GM12892 (cell line): ENCODE data around the gene SAP130.

ENCODE experiments used
- DNase-seq: peaks from one replicate; pipeline ENCODE4 v3.0.0; 2011; ENCODE audit not compliant: insufficient read length
- FAIRE-seq: peaks from 2 replicates; lab custom pipeline; 2011; peaks lifted over from hg19 to GRCh38; lab: Jason Lieb, UNC
- POLR2A ChIP-seq: IDR thresholded peaks from 2 replicates; pipeline ENCODE4 v1.6.1; 2011; ENCODE audit warnings: low read depth, low read length, control low read depth
- POLR2AphosphoS5 ChIP-seq: IDR thresholded peaks from 2 replicates; pipeline ENCODE4 v1.6.1; 2011; ENCODE audit warnings: low read depth, low read length, control low read depth
- TAF1 ChIP-seq: IDR thresholded peaks from 2 replicates; pipeline ENCODE4 v1.6.1; 2011; ENCODE audit warnings: low read depth, mild to moderate bottlenecking, control low read depth, low read length, borderline replicate concordance

Gene SAP130

DNA sequence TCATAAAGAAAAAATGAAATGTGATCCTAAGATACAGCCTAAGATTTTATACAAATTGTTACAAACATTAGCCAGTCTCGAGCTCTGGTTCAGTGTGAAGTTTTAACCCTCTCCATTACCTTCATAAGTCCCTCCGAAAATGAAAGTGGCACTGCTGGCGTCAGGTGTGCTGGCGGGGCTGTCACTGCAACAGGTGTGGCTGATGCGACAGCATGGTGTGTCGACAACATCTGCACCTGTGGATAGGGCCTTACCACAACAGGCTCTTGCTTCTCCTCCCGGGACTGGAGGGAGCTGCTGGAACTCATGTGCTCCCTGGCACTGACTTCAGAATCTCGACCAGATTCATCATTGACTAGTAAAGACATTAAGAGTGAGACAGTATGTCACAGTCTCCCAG, 10.3 kb downstream of the SAP130 start:
- no peak for TF ChIP-seq POLR2AphosphoS5
- no peak for TF ChIP-seq TAF1
- TF ChIP-seq POLR2A: no peak
- DNase-seq (no peak), FAIRE-seq (no peak)

GRCh38 chr2:128016620-128017019, 11.2 kb downstream of the SAP130 start:
- no peak for FAIRE-seq
- TF ChIP-seq TAF1 (no peak), POLR2A (no peak), POLR2AphosphoS5 (no peak)
- no peak for DNase-seq

DNA sequence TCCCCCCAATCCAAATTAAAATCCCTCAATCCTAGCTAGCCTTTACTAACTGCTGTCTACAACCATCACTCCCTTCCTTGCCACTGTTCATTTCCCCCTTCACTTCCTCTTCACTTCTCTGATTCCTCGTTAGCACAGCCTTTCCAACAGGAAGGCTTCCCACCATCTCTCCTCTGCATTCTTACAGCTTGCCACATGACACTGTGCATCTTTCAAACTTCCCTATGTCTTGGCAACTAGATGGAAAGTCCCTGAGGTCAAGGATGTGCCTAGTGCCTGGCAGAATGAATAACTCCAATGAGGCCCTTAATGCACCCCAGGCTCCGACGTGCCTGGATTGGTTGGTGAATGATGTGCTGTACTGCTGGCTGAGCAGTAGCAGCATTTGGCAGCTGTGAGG, 15.2 kb downstream of the SAP130 start:
- DNase-seq (no peak), FAIRE-seq (no peak)
- TF ChIP-seq TAF1 (no peak), POLR2AphosphoS5 (no peak), POLR2A (no peak)

- DNase-seq (no peak), FAIRE-seq (no peak)
- no peak for TF ChIP-seq POLR2A
These were observed 19.7 kb downstream of the SAP130 start for GRCh38 chr2:128008074-128008672.

DNA sequence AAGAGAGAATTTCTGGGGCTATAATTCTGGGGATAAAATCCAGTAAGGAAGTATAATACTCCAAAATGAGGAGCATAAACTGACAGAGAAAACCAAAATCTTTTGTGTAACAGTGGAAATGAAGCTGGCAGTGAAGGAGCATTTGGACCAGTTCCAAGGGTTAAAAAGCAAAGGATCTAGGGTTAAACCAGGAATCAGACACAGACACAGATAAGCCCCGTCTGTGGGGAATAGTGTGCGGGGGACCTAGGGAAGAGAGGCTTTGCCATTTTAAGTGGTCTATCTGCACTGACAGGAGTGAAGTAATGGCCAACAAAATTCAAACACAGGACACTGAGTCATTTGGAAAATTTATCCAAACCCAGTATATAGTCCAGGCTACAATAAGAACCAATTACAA, 23.4 kb downstream of the SAP130 start:
- FAIRE-seq (no peak), DNase-seq (no peak)
- TF ChIP-seq TAF1 (no peak), POLR2A (no peak), POLR2AphosphoS5 (no peak)

GRCh38 chr2:128003463-128003862, 24.4 kb downstream of the SAP130 start:
- DNase-seq (no peak), FAIRE-seq (no peak)

GRCh38 chr2:127996160-127996559, 31.7 kb downstream of the SAP130 start:
- DNase-seq (no peak), FAIRE-seq (no peak)
- TF ChIP-seq TAF1 (no peak), POLR2A (no peak), POLR2AphosphoS5 (no peak)

More at GRCh38 chr2:128003463-128003862, 24.4 kb downstream of the SAP130 start:
- TF ChIP-seq POLR2A (no peak), TAF1 (no peak), POLR2AphosphoS5 (no peak)

- FAIRE-seq (no peak), DNase-seq (no peak)
- TF ChIP-seq POLR2A (no peak), TAF1 (no peak), POLR2AphosphoS5 (no peak)
These were observed 32.1 kb downstream of the SAP130 start for GRCh38 chr2:127995725-127996124.

- TF ChIP-seq POLR2AphosphoS5 (no peak), POLR2A (no peak), TAF1 (no peak)
- FAIRE-seq (no peak), DNase-seq (no peak)
These were observed 34.2 kb downstream of the SAP130 start for GRCh38 chr2:127993659-127994058.

DNA sequence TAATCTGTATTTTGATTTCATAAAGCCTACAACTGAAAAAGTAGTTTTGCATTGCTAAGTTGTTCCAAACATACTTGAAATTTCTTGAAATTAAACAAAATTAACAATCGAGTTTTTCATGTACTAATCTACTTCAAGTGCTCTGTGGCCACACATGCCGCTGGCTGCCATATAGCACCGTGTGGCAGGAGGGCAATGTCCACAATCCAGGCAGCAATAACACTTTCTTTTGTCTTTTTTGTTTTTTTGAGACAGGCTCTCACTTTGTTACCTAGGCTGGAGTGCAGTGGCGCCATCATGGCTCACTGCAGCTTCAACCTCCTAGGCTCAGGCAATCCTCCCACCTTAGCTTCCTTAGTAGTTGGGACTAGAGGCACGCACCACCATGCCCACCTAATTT, 36.1 kb downstream of the SAP130 start:
- FAIRE-seq (no peak), DNase-seq (no peak)
- no peak for TF ChIP-seq TAF1
- TF ChIP-seq POLR2A: no peak
- no peak for TF ChIP-seq POLR2AphosphoS5

DNA sequence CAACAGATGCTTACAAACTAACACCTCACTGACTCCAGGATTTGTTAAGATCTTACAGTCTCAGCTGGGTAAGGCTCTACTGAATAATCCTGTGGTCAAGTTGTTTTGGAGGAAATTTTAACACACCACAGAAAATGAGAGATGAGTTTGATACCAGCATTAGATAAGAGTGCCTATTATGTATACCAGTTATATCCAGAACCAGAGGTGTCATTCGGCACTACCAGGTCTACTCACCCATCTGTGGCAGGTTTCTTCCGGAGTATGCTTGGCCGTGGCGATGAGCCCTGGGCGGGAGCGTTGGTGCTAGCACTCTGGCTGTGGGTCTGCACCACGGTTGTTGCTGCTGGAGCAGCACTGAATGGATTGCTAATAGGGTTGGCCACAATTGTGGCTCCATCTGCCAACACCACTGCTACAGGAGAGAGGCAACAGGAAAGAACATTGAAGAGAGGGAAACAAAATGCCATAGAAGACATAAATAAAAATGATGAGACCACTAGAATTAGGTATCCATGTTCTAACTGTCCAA, 41.2 kb downstream of the SAP130 start:
- TF ChIP-seq TAF1 (no peak), POLR2A (no peak), POLR2AphosphoS5 (no peak)
- no peak for FAIRE-seq

GRCh38 chr2:127985735-127986134, 42.1 kb downstream of the SAP130 start:
- FAIRE-seq (no peak), DNase-seq (no peak)
- TF ChIP-seq POLR2A (no peak), TAF1 (no peak), POLR2AphosphoS5 (no peak)

More for the DNA sequence above, 41.2 kb downstream of the SAP130 start:
- DNase-seq: no peak
